Breast epithelium (tissue), 4 donors: Measurements from ENCODE around the gene ZSWIM8. TPM values are rescaled to one million over a fixed set of nuclear protein-coding genes. Genes with fewer than 3 reads are reported as not detected.
A peak's percentile ranks its signal among the peaks of the same experiment; 100 is the strongest.

Source experiments
- DNase-seq, 2 donors: peaks; one replicate each; pipeline ENCODE4 v3.0.0-alpha.2; 2019; ENCODE audit warnings: low spot score in 2 of 2
- H3K27ac ChIP-seq, 2 donors: fragments of 200-600 bp; sonication (generic) in 1 of 2; one replicate each; pipeline ENCODE4 v1.5.1; 2016 to 2019; ENCODE audit warnings: mild to moderate bottlenecking in 1 of 2
- H3K27me3 ChIP-seq, 2 donors: fragments of 200-600 bp; sonication (generic) in 1 of 2; one replicate each; pipeline versions ENCODE4 v1.5.1 to v1.6.0; 2017 to 2019; ENCODE audit warnings: control low read depth in 1 of 2, mild to moderate bottlenecking in 1 of 2
- H3K36me3 ChIP-seq: fragments of 200-600 bp; one replicate; pipeline ENCODE4 v1.5.1; 2019
- H3K4me1 ChIP-seq, 2 donors: fragments of 200-600 bp; sonication (generic); one replicate each; pipeline ENCODE4 v1.5.1; 2016 to 2019; ENCODE audit warnings: control low read depth in 1 of 2
- H3K4me3 ChIP-seq, 3 donors: fragments of 200-600 bp; sonication (generic); 1 replicate in 2 of 3; 2 replicates in 1 of 3; pipeline ENCODE4 v1.5.1; 2016 to 2019; ENCODE audit warnings: mild to moderate bottlenecking in 3 of 3, moderate library complexity in 2 of 3
- H3K9me3 ChIP-seq, 2 donors: fragments of 200-600 bp; sonication (generic) in 1 of 2; one replicate each; pipeline ENCODE4 v1.5.1; 2016 to 2019; ENCODE audit warnings: control low read depth in 1 of 2
- POLR2A ChIP-seq: fragments of 450-650 bp; IDR thresholded peaks from one replicate; pipeline ENCODE4 v1.6.1; 2016; ENCODE audit warnings: antibody characterized with exemption, mild to moderate bottlenecking, moderate library complexity
- POLR2AphosphoS5 ChIP-seq, 3 donors: sonication (generic); formaldehyde crosslinking; IDR thresholded peaks; one replicate each; pipeline ENCODE4 v1.6.1; 2017; ENCODE audit warnings: antibody characterized with exemption in 3 of 3
- intact Hi-C: fragments of 100-400 bp; cut with DNase I; formaldehyde crosslinking; loops from one replicate; pipeline ENCODE4 v1.15.1; 2023; ENCODE audit warnings: low total_unique reads
- total RNA-seq, 3 donors: library from RNA; depleted of rRNA; stranded (reverse); fragments of >200 nt; gene quantifications; one replicate each; pipeline ENCODE4 v1.1.0, GENCODE V29; 2016
- TF ChIP-seq, protein P1 (sequence below), 3 donors: fragments of 450-650 bp; IDR thresholded peaks; one replicate each; pipeline ENCODE4 v1.5.1; 2016 to 2017; ENCODE audit warnings: antibody characterized with exemption in 3 of 3, mild to moderate bottlenecking in 3 of 3, moderate library complexity in 3 of 3

The ZSWIM8 gene
- total RNA-seq, 3 donors from 2014 or later: 79.2 to 87.8 (median 84.2) TPM

DNA sequence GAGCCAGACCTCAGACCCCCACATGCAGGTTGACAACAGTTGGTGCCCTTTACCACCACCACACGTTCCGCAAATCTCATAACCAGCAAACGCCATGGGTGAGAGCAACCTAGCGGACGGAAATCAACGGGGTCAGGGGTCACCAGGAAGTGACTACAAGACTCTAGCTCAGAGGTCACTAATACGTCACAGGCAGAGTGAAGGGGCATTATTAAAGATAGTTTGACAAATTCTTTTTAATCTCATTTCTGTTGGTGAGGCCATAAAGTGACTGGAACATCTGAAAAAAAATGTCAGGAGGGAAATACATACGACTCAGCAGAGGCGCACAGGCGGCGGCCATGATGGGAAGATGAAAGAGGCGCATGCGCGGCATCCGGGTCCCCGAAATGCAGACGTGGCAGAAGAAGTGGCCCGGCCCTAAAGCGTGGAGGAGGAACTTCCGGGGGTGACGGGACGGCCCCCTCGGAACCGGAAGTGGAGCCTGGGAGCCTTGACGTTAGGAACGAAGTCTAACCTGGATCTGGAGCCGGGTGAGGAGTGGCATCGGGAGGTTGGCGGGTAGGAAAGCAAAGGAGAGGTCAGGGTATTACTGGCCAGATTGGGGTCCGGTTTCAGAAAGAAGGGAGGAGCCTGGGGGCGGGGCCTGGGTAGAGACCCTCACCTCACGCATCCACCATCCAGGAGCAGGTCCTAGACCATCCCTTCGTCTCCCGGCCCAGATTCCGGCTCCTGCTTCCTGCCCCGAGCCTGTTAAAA, 41.3 kb upstream of the ZSWIM8 start, which contains the start of gene SEC24C:
TSS of gene SEC24C (plus strand) at position 468 of the 759 bp plus-strand sequence. CDS start 2,461 bp downstream, outside the sequence.
- TF ChIP-seq, protein P1, sequence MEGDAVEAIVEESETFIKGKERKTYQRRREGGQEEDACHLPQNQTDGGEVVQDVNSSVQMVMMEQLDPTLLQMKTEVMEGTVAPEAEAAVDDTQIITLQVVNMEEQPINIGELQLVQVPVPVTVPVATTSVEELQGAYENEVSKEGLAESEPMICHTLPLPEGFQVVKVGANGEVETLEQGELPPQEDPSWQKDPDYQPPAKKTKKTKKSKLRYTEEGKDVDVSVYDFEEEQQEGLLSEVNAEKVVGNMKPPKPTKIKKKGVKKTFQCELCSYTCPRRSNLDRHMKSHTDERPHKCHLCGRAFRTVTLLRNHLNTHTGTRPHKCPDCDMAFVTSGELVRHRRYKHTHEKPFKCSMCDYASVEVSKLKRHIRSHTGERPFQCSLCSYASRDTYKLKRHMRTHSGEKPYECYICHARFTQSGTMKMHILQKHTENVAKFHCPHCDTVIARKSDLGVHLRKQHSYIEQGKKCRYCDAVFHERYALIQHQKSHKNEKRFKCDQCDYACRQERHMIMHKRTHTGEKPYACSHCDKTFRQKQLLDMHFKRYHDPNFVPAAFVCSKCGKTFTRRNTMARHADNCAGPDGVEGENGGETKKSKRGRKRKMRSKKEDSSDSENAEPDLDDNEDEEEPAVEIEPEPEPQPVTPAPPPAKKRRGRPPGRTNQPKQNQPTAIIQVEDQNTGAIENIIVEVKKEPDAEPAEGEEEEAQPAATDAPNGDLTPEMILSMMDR (IDR thresholded peaks at IDR 0.05): no peak
- TF ChIP-seq POLR2A (peak; percentile 52), POLR2AphosphoS5 (IDR thresholded peaks at IDR 0.05) (peak; percentile 88 to 98 (median 95))
- Histone ChIP-seq H3K27ac (peak within 1 kb of the TSS; percentile 93 to 94), H3K36me3 (no peaks in the 10 kb centered on the region), H3K9me3 (no peaks in the 10 kb centered on the region), H3K4me3 (peak within 1 kb of the TSS; percentile 71 to 97 (median 77)), H3K27me3 (no peaks in the 10 kb centered on the region), H3K4me1 (peaks cover 6 to 17% of the 10 kb centered on the region in 2 donors)
- DNase-seq: peak; percentile 95 to 96
- intact Hi-C loops: no loop called here

DNA sequence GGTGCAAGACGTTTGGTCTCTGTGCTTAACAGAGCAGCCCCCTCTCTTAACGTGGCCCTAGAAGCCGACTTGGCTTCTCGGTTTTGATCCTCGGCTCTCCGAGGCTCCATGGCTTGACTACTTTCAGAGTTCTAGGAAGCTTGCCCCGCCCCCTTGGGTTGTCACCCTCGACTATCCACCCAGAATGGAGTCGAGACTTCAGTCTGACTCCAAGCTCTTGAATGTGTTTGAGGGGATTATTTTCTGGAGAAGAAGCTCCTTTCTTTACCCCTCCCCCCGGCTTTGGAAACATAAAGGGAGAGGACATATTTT, 40.8 kb upstream of the ZSWIM8 start:
- H3K4me3 ChIP-seq: peak overlapping the region; percentile 71 to 97 (median 77)
- TF ChIP-seq, protein P1 (IDR thresholded peaks at IDR 0.05): no peak
- TF ChIP-seq POLR2AphosphoS5 (IDR thresholded peaks at IDR 0.05) (no peak), POLR2A (no peak)
- DNase-seq: no peak
- peaks cover 6 to 18% of the 10 kb centered on the region in 2 donors for H3K4me1 ChIP-seq
- no peaks in the 10 kb centered on the region for H3K36me3 ChIP-seq
- intact Hi-C loops: no loop called here
- H3K27ac ChIP-seq: peak overlapping the region; percentile 93 to 94
- no peaks in the 10 kb centered on the region for H3K27me3 ChIP-seq
- H3K9me3 ChIP-seq: no peaks in the 10 kb centered on the region

DNA sequence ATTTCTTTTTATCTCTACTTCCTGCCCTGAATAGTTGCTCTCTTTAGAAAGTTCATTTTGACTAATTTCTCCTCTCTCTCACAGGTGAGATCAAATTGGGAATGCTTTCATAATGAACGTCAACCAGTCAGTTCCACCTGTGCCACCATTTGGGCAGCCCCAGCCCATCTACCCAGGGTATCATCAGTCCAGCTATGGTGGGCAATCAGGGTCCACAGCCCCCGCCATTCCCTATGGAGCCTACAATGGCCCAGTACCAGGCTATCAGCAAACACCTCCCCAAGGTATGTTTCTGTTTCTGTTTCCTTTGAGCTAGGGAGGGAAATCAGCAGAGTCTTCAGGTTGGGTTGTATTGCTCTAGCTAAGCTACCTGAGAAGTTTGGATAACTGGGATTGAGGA, 38.7 kb upstream of the ZSWIM8 start:
- H3K27ac ChIP-seq: no peak overlapping the region
- H3K4me1 ChIP-seq: peaks cover 6 to 23% of the 10 kb centered on the region in 2 donors
- DNase-seq: no peak
- H3K36me3 ChIP-seq: peaks cover 3% of the 10 kb centered on the region
- TF ChIP-seq POLR2AphosphoS5 (IDR thresholded peaks at IDR 0.05) (no peak), POLR2A (no peak)
- TF ChIP-seq, protein P1 (IDR thresholded peaks at IDR 0.05): no peak
- no peak overlapping the region for H3K4me3 ChIP-seq
- no peaks in the 10 kb centered on the region for H3K9me3 ChIP-seq
- intact Hi-C loops: no loop called here
- H3K27me3 ChIP-seq: no peaks in the 10 kb centered on the region

DNA sequence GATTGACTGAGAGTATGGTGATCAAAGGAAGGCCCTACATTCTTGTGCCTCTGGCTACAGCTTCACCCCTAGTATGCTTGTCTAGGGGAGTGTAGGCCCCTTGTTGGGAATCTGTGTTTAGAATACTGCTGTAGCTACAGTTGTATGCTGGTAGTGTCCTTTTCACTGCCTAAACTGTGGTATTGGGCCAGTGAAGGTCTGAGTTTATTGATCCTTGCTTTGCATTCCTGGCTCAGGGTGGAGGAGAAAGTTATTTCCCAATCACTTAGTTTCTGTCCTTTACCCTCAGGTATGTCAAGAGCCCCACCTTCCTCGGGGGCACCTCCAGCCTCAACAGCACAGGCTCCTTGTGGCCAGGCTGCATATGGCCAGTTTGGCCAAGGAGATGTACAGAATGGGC, 34.6 kb upstream of the ZSWIM8 start:
- TF ChIP-seq POLR2AphosphoS5 (IDR thresholded peaks at IDR 0.05) (no peak), POLR2A (no peak)
- TF ChIP-seq, protein P1 (IDR thresholded peaks at IDR 0.05): no peak
- Histone ChIP-seq H3K27ac (no peak overlapping the region), H3K4me3 (no peak overlapping the region), H3K27me3 (no peaks in the 10 kb centered on the region), H3K4me1 (peaks cover 0 to 14% of the 10 kb centered on the region in 2 donors), H3K36me3 (peaks cover 6% of the 10 kb centered on the region), H3K9me3 (no peaks in the 10 kb centered on the region)
- no peak for DNase-seq
- intact Hi-C loops: no loop called here

DNA sequence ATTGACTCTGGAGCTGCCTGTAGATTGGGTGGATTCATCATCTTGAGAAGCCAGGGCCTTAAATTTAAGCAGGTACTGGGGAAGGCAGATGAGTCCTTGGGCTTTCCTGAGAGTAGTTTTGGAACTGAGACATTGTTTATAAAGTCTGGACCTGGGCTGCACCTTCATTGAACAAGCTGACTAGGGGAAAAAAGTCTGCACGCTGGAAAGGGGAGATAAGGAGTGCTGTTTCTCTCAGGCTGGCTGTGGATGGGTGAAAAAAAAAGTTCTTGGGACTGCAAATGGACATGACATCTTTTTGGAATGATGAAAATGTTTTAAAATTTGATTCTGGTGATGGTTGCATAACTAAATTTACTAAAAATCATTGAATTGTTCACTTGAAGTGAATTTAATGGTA, 29.2 kb upstream of the ZSWIM8 start:
- intact Hi-C loops: no loop called here
- H3K27ac ChIP-seq: no peak overlapping the region
- no peaks in the 10 kb centered on the region for H3K27me3 ChIP-seq
- DNase-seq: no peak
- H3K36me3 ChIP-seq: peaks cover 14% of the 10 kb centered on the region
- no peaks in the 10 kb centered on the region for H3K4me1 ChIP-seq
- TF ChIP-seq POLR2AphosphoS5 (IDR thresholded peaks at IDR 0.05) (no peak), POLR2A (no peak)
- TF ChIP-seq, protein P1 (IDR thresholded peaks at IDR 0.05): no peak
- H3K9me3 ChIP-seq: no peaks in the 10 kb centered on the region
- no peak overlapping the region for H3K4me3 ChIP-seq
